ENCODE results near the gene POC5. TPM values are rescaled to one million over a fixed set of nuclear protein-coding genes. Genes with fewer than 3 reads are reported as not detected.

POC5 gene
- total and polyA plus RNA-seq, 2 experiments from 2014 or later: 9.3 to 16.5 TPM

DNA sequence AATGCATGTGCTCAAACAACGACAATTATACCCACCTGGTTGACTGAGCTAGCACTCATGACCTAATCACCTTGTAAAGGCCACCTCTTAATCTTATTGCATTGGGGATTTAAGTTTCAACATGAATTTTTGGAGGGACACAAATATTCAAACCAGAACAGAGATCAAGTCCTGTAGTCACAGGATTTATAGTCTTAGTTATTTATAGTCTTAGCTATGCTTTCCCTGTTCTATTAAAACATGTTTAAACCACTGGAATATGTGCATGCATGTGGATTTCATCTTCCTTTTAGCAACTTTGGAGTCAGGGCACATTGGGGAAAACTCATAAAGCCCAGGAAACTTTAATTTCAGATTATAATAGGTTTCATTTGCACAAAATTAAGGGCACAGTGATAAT is 79.3 kb downstream of the POC5 start:
- H3K9me3 ChIP-seq (ENCODE audit: low read depth): no peaks in the 10 kb centered on the region
- DNase-seq (ENCODE audit: low read depth in 1 of 2, low spot score in 1 of 2): no peak
- H3K4me1 ChIP-seq (ENCODE audit: low read depth): no peaks in the 10 kb centered on the region
- no peaks in the 10 kb centered on the region for H3K36me3 ChIP-seq
- no peak overlapping the region for H3K4me3 ChIP-seq
- TF ChIP-seq, protein P1, sequence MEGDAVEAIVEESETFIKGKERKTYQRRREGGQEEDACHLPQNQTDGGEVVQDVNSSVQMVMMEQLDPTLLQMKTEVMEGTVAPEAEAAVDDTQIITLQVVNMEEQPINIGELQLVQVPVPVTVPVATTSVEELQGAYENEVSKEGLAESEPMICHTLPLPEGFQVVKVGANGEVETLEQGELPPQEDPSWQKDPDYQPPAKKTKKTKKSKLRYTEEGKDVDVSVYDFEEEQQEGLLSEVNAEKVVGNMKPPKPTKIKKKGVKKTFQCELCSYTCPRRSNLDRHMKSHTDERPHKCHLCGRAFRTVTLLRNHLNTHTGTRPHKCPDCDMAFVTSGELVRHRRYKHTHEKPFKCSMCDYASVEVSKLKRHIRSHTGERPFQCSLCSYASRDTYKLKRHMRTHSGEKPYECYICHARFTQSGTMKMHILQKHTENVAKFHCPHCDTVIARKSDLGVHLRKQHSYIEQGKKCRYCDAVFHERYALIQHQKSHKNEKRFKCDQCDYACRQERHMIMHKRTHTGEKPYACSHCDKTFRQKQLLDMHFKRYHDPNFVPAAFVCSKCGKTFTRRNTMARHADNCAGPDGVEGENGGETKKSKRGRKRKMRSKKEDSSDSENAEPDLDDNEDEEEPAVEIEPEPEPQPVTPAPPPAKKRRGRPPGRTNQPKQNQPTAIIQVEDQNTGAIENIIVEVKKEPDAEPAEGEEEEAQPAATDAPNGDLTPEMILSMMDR (IDR thresholded peaks at IDR 0.05; ENCODE audit: low read depth, low read length): no peak
- no peak overlapping the region for H3K27ac ChIP-seq
- H3K27me3 ChIP-seq: peaks cover 52% of the 10 kb centered on the region

DNA sequence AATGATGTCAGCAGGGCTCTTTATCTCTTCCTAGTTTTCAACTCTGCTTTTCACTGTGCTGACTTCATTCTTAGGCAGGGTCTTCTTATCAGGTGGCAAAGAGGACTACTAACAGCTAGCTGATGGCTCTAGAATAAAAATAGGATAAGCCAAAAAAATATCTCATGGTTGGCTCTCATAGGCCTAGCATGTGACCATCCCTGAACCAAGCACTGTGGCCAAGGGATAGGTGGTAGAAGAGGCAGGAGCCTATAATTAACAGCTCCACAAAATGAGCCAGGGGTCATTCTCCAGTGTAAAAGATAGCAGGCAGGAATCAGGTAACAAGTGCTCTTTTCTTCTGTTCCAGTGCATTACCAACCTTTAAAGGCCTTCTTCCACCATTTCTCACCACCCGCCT is 84.9 kb downstream of the POC5 start:
- peak in 1 of 2 donors; percentile 14 for DNase-seq (ENCODE audit: low read depth in 1 of 2, low spot score in 1 of 2)
- Histone ChIP-seq H3K9me3 (ENCODE audit: low read depth) (no peaks in the 10 kb centered on the region), H3K4me3 (no peak overlapping the region), H3K4me1 (ENCODE audit: low read depth) (peaks cover 7% of the 10 kb centered on the region), H3K27ac (no peak overlapping the region), H3K27me3 (peaks cover 76% of the 10 kb centered on the region), H3K36me3 (no peaks in the 10 kb centered on the region)
- TF ChIP-seq, protein P1 (IDR thresholded peaks at IDR 0.05; ENCODE audit: low read depth, low read length): no peak

DNA sequence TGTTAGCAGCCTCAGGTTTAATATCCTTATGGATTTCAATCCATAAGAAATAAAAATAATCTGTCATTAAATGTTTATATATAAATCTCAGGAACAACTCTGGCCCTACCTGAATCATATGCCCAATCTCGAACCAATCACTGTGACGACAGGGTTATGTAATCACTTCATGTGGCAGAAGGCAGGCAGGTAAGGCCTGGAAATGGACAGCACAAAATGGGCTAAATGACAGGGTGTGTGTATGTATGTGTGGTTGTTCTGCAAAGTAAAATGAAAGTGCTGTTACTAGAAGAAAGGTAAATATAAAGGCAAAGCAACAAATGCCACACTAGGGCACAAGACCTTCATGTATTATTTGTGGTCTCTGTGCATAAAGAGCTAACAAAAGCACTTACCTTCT is 86.4 kb downstream of the POC5 start:
- Histone ChIP-seq H3K27ac (no peak overlapping the region), H3K4me3 (no peak overlapping the region), H3K9me3 (ENCODE audit: low read depth) (no peaks in the 10 kb centered on the region), H3K27me3 (peaks cover 78% of the 10 kb centered on the region), H3K36me3 (no peaks in the 10 kb centered on the region), H3K4me1 (ENCODE audit: low read depth) (peaks cover 7% of the 10 kb centered on the region)
- TF ChIP-seq, protein P1 (IDR thresholded peaks at IDR 0.05; ENCODE audit: low read depth, low read length): no peak
- DNase-seq (ENCODE audit: low read depth in 1 of 2, low spot score in 1 of 2): no peak

DNA sequence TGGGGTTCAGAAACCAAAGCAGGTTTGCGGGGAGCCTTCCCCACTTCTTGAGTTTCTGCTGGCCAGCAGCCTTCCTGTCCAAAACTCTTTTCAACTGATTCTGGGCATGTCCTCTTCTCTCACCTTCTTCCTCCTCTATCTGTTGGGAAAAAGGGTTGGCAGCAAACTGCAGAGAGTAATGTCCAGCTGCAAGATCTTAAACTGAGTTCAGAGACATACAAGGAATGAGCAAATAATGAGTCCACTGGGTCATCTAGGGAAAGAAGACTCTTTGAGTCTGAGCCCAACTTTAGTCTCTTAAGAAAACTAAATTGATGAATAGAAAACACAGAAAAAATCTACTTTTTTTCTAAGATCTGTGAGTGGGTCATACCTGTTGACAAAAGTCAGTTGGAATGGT is 89.4 kb downstream of the POC5 start:
- peaks cover 70% of the 10 kb centered on the region for H3K27me3 ChIP-seq
- TF ChIP-seq, protein P1 (IDR thresholded peaks at IDR 0.05; ENCODE audit: low read depth, low read length): no peak
- no peaks in the 10 kb centered on the region for H3K36me3 ChIP-seq
- no peak for DNase-seq (ENCODE audit: low read depth in 1 of 2, low spot score in 1 of 2)
- H3K9me3 ChIP-seq (ENCODE audit: low read depth): no peaks in the 10 kb centered on the region
- H3K4me3 ChIP-seq: no peak overlapping the region
- H3K27ac ChIP-seq: no peak overlapping the region
- H3K4me1 ChIP-seq (ENCODE audit: low read depth): peaks cover 19% of the 10 kb centered on the region

DNA sequence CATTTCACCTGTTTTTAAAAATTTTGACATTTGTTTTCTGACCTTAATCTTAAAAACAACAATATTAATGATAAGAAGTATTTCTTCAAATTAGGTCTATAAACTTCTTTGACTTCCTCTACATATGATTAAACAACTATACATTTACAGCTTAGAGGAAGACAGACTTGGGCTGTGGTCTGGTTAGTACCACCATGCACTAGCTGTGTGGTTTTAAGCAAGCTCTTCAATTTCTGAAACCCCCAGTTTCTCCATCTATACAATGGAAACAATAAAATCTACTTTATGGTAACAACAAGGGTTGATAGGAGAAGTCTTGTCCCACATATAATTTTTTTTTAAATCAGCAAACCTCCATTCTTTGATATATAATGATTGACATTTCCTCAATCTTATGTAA is 90.3 kb downstream of the POC5 start:
- TF ChIP-seq, protein P1 (IDR thresholded peaks at IDR 0.05; ENCODE audit: low read depth, low read length): no peak
- no peak overlapping the region for H3K4me3 ChIP-seq
- no peaks in the 10 kb centered on the region for H3K9me3 ChIP-seq (ENCODE audit: low read depth)
- DNase-seq (ENCODE audit: low read depth in 1 of 2, low spot score in 1 of 2): no peak
- peaks cover 12% of the 10 kb centered on the region for H3K4me1 ChIP-seq (ENCODE audit: low read depth)
- no peak overlapping the region for H3K27ac ChIP-seq
- H3K27me3 ChIP-seq: peaks cover 78% of the 10 kb centered on the region
- no peaks in the 10 kb centered on the region for H3K36me3 ChIP-seq

Other genes starting within 250 kb of the POC5 start
- 11.1 and 12.8 TPM in 2 replicates for gene CERT1, start 205.8 kb downstream of the POC5 start, total RNA-seq
- gene CERT1, start 205.8 kb downstream of the POC5 start, polyA plus RNA-seq: 17.5 and 20.9 TPM in 2 replicates
- 9.0 and 11.7 TPM in 2 replicates for gene POLK, start 205.5 kb downstream of the POC5 start, total RNA-seq
- gene POLK, start 205.5 kb downstream of the POC5 start, polyA plus RNA-seq: 10.0 and 11.4 TPM in 2 replicates
- 0.09 TPM in 1 of 2 replicates, not detected in the other for gene ANKDD1B, start 106.0 kb downstream of the POC5 start, total RNA-seq
- gene ANKDD1B, start 106.0 kb downstream of the POC5 start, polyA plus RNA-seq: not detected in 2 replicates